HepG2 (cell line): ENCODE measurements around the gene CDC42EP4. TPM values are rescaled to one million over a fixed set of nuclear protein-coding genes. Genes with fewer than 3 reads are reported as not detected.

Source experiments
- CBX5 ChIP-seq: sonication (generic); formaldehyde crosslinking; IDR thresholded peaks from 2 replicates; pipeline ENCODE4 v1.4.0; 2020; ENCODE audit warnings: missing genetic modification reagents, borderline replicate concordance
- CHD4 ChIP-seq: fragments of 200-600 bp; sonication (generic); IDR thresholded peaks from 2 replicates; pipeline ENCODE4 v1.7.0; 2017; ENCODE audit warnings: mild to moderate bottlenecking, low read length, borderline replicate concordance
- DNMT1 ChIP-seq: sonication (generic); formaldehyde crosslinking; IDR thresholded peaks from 2 replicates; pipeline ENCODE4 v1.5.1; 2020; ENCODE audit warnings: mild to moderate bottlenecking, missing genetic modification reagents
- HNRNPL ChIP-seq: fragments of 200-400 bp; formaldehyde crosslinking; IDR thresholded peaks from 2 replicates; pipeline ENCODE4 v1.6.1; 2017; ENCODE audit warnings: mild to moderate bottlenecking, low read depth, low read length
- KMT2B ChIP-seq: IDR thresholded peaks from 2 replicates; pipeline ENCODE4 v1.6.1; 2016; ENCODE audit warnings: missing genetic modification reagents, missing compliant biosample characterization
- MAF1 ChIP-seq: sonication (generic); formaldehyde crosslinking; IDR thresholded peaks from 2 replicates; pipeline ENCODE4 v1.5.0; 2020; ENCODE audit warnings: missing genetic modification reagents, borderline replicate concordance
- PAF1 ChIP-seq: IDR thresholded peaks from 2 replicates; pipeline ENCODE4 v1.6.1; 2016; ENCODE audit warnings: missing genetic modification reagents, missing compliant biosample characterization
- PHF21A ChIP-seq: sonication (generic); formaldehyde crosslinking; IDR thresholded peaks from 2 replicates; pipeline ENCODE4 v1.5.0; 2020; ENCODE audit warnings: mild to moderate bottlenecking, missing genetic modification reagents
- TEAD3 ChIP-seq: optimal IDR thresholded peaks from 2 replicates; pipeline ENCODE3; 2016; ENCODE audit warnings: borderline replicate concordance
- ZBTB7A ChIP-seq: sonication (generic); formaldehyde crosslinking; IDR thresholded peaks from 2 replicates; pipeline ENCODE4 v1.8.0; 2022; ENCODE audit warnings: mild to moderate bottlenecking, missing genetic modification reagents
- ZKSCAN8 ChIP-seq: IDR thresholded peaks from 2 replicates; pipeline ENCODE4 v1.6.1; 2016; ENCODE audit warnings: borderline replicate concordance, missing genetic modification reagents, missing compliant biosample characterization
- ZNF138 ChIP-seq: sonication (generic); formaldehyde crosslinking; IDR thresholded peaks from 2 replicates; pipeline ENCODE4 v1.5.0; 2020; ENCODE audit warnings: mild to moderate bottlenecking, low read depth, missing genetic modification reagents
- ZNF235 ChIP-seq: sonication (generic); formaldehyde crosslinking; IDR thresholded peaks from 2 replicates; pipeline ENCODE4 v1.8.1; 2023; ENCODE audit warnings: mild to moderate bottlenecking, missing genetic modification reagents, borderline replicate concordance
- ZNF441 ChIP-seq: sonication (generic); formaldehyde crosslinking; IDR thresholded peaks from 2 replicates; pipeline ENCODE4 v1.7.0; 2021; ENCODE audit warnings: missing genetic modification reagents, borderline replicate concordance
- ZNF850 ChIP-seq: sonication (generic); formaldehyde crosslinking; conservative IDR thresholded peaks from 2 replicates; pipeline ENCODE4 v1.9.0; 2021; ENCODE audit warnings: mild to moderate bottlenecking, missing genetic modification reagents
- polyA plus RNA-seq, 8 experiments: library from polyadenylated mRNA; depleted of rRNA in 3 of 8; stranded (reverse) in 7 of 8; unstranded in 1 of 8; fragments of >200 nt; fragmentation: Illumina TruSeq in 4 of 8; extraction: Trizol in 4 of 8; gene quantifications; 2 replicates each; pipeline versions ENCODE4 v1.2.1 to v1.2.3, GENCODE V29; 2011 to 2016; ENCODE audit warnings: low read depth in 4 of 8, missing spikeins in 1 of 8, mixed read lengths in 1 of 8; ENCODE audit not compliant: insufficient read depth in 1 of 8
- total RNA-seq, 5 experiments: library from RNA; depleted of rRNA; stranded (reverse); fragments of >200 nt; fragmentation: Illumina TruSeq; extraction: Trizol; gene quantifications; 2 replicates each; pipeline ENCODE4 v1.2.3, GENCODE V29; 2016; ENCODE audit warnings: low read depth in 1 of 5
- TF ChIP-seq, protein P1 (sequence below): fragments of 450-650 bp; IDR thresholded peaks from 2 replicates; pipeline ENCODE4 v1.6.1; 2017; ENCODE audit warnings: mild to moderate bottlenecking
- TF ChIP-seq, protein P2 (sequence below): sonication (generic); formaldehyde crosslinking; IDR thresholded peaks from 2 replicates; pipeline ENCODE4 v1.4.0; 2020; ENCODE audit warnings: missing genetic modification reagents
- TF ChIP-seq, protein P3 (sequence below): sonication (generic); formaldehyde crosslinking; IDR thresholded peaks from 2 replicates; pipeline ENCODE4 v1.4.0; 2020; ENCODE audit warnings: missing genetic modification reagents
- TF ChIP-seq, protein P4 (sequence below): sonication (generic); formaldehyde crosslinking; IDR thresholded peaks from 2 replicates; pipeline ENCODE4 v1.5.1; 2020; ENCODE audit warnings: mild to moderate bottlenecking, missing genetic modification reagents, borderline replicate concordance
- TF ChIP-seq, protein P5 (sequence below): sonication (generic); formaldehyde crosslinking; IDR thresholded peaks from 2 replicates; pipeline ENCODE4 v1.5.0; 2020; ENCODE audit warnings: mild to moderate bottlenecking, missing genetic modification reagents
- TF ChIP-seq, protein P6 (sequence below): sonication (generic); formaldehyde crosslinking; IDR thresholded peaks from 2 replicates; pipeline ENCODE4 v1.4.0; 2020; ENCODE audit warnings: missing genetic modification reagents

CDC42EP4 gene
- total and polyA plus RNA-seq, 2 of the 13 experiments (the other 11 are each of a cell fraction or from before 2014, with no cell fraction given): 19.0 to 54.0 TPM

DNA sequence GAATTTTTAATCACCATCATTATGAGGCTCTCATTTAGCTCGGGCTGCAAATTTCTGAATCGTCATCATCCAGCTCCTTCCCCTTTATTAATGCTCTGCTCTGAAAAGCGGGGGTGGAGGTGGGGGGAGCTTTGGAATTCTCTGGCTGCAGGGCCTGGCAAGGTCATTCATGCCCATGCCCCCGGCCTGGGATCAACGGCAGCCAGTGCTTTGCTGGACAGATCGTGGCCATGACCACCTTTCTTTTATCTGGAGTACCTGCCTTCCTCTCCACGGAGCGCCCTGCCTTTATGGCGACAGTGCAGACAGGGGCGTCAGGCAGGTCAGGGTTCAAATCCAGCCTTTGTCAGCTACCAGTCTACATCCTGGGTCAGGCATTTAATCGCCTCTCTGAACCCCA is 45.0 kb downstream of the CDC42EP4 start (continued):
- TF ChIP-seq, protein P1, sequence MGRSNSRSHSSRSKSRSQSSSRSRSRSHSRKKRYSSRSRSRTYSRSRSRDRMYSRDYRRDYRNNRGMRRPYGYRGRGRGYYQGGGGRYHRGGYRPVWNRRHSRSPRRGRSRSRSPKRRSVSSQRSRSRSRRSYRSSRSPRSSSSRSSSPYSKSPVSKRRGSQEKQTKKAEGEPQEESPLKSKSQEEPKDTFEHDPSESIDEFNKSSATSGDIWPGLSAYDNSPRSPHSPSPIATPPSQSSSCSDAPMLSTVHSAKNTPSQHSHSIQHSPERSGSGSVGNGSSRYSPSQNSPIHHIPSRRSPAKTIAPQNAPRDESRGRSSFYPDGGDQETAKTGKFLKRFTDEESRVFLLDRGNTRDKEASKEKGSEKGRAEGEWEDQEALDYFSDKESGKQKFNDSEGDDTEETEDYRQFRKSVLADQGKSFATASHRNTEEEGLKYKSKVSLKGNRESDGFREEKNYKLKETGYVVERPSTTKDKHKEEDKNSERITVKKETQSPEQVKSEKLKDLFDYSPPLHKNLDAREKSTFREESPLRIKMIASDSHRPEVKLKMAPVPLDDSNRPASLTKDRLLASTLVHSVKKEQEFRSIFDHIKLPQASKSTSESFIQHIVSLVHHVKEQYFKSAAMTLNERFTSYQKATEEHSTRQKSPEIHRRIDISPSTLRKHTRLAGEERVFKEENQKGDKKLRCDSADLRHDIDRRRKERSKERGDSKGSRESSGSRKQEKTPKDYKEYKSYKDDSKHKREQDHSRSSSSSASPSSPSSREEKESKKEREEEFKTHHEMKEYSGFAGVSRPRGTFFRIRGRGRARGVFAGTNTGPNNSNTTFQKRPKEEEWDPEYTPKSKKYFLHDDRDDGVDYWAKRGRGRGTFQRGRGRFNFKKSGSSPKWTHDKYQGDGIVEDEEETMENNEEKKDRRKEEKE: no peak
- no peak for TF ChIP-seq PAF1 (CRISPR knock-in tag)
- no peak for TF ChIP-seq ZNF850 (CRISPR knock-in tag)
- TF ChIP-seq ZNF138 (CRISPR knock-in tag): no peak
- TF ChIP-seq TEAD3 (CRISPR knock-in tag): no peak
- TF ChIP-seq, protein P2, sequence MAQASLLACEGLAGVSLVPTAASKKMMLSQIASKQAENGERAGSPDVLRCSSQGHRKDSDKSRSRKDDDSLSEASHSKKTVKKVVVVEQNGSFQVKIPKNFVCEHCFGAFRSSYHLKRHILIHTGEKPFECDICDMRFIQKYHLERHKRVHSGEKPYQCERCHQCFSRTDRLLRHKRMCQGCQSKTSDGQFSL: no peak
- no peak for TF ChIP-seq KMT2B (CRISPR knock-in tag)
- TF ChIP-seq CBX5 (CRISPR knock-in tag): no peak
- no peak for TF ChIP-seq ZNF235 (CRISPR knock-in tag)
- TF ChIP-seq, protein P3, sequence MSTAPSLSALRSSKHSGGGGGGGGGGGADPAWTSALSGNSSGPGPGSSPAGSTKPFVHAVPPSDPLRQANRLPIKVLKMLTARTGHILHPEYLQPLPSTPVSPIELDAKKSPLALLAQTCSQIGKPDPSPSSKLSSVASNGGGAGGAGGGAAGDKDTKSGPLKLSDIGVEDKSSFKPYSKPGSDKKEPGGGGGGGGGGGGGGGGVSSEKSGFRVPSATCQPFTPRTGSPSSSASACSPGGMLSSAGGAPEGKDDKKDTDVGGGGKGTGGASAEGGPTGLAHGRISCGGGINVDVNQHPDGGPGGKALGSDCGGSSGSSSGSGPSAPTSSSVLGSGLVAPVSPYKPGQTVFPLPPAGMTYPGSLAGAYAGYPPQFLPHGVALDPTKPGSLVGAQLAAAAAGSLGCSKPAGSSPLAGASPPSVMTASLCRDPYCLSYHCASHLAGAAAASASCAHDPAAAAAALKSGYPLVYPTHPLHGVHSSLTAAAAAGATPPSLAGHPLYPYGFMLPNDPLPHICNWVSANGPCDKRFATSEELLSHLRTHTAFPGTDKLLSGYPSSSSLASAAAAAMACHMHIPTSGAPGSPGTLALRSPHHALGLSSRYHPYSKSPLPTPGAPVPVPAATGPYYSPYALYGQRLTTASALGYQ (CRISPR knock-in tag): no peak
- TF ChIP-seq, protein P4, sequence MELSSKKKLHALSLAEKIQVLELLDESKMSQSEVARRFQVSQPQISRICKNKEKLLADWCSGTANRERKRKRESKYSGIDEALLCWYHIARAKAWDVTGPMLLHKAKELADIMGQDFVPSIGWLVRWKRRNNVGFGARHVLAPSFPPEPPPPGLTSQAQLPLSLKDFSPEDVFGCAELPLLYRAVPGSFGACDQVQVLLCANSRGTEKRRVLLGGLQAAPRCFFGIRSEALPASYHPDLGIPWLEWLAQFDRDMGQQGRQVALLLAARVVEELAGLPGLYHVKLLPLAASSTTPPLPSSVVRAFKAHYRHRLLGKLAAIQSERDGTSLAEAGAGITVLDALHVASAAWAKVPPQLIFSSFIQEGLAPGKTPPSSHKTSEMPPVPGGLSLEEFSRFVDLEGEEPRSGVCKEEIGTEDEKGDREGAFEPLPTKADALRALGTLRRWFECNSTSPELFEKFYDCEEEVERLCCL (CRISPR knock-in tag): no peak
- TF ChIP-seq ZKSCAN8 (CRISPR knock-in tag): no peak
- TF ChIP-seq MAF1 (CRISPR knock-in tag): no peak
- TF ChIP-seq, protein P5, sequence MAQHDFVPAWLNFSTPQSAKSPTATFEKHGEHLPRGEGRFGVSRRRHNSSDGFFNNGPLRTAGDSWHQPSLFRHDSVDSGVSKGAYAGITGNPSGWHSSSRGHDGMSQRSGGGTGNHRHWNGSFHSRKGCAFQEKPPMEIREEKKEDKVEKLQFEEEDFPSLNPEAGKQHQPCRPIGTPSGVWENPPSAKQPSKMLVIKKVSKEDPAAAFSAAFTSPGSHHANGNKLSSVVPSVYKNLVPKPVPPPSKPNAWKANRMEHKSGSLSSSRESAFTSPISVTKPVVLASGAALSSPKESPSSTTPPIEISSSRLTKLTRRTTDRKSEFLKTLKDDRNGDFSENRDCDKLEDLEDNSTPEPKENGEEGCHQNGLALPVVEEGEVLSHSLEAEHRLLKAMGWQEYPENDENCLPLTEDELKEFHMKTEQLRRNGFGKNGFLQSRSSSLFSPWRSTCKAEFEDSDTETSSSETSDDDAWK (CRISPR knock-in tag): no peak
- TF ChIP-seq, protein P6, sequence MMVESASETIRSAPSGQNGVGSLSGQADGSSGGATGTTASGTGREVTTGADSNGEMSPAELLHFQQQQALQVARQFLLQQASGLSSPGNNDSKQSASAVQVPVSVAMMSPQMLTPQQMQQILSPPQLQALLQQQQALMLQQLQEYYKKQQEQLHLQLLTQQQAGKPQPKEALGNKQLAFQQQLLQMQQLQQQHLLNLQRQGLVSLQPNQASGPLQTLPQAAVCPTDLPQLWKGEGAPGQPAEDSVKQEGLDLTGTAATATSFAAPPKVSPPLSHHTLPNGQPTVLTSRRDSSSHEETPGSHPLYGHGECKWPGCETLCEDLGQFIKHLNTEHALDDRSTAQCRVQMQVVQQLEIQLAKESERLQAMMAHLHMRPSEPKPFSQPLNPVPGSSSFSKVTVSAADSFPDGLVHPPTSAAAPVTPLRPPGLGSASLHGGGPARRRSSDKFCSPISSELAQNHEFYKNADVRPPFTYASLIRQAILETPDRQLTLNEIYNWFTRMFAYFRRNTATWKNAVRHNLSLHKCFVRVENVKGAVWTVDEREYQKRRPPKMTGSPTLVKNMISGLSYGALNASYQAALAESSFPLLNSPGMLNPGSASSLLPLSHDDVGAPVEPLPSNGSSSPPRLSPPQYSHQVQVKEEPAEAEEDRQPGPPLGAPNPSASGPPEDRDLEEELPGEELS (CRISPR knock-in tag): no peak
- 0 out of 2 replicates have a peak, but pooled peaks have one; percentile 20 for TF ChIP-seq CHD4
- TF ChIP-seq DNMT1 (CRISPR knock-in tag): 0 out of 2 replicates have a peak, but pooled peaks have one; percentile 26
- TF ChIP-seq HNRNPL: 0 out of 2 replicates have a peak, but pooled peaks have one; percentile 53
- no peak for TF ChIP-seq ZNF441 (CRISPR knock-in tag)
- peak; percentile 4; the same call in 1 of the 2 replicates for TF ChIP-seq PHF21A (CRISPR knock-in tag)
- no peak for TF ChIP-seq ZBTB7A (CRISPR knock-in tag)
